ENCODE results near the gene ZNF883.

GRCh38 chr9:112971415-112971814 lies 40.6 kb downstream of the ZNF883 start:
- TF ChIP-seq POLR2AphosphoS5 (IDR thresholded peaks at IDR 0.05; ENCODE audit: low read depth, low read length) (no peak), POLR2A (IDR thresholded peaks at IDR 0.05; ENCODE audit: low read depth, low read length) (no peak), TAF1 (IDR thresholded peaks at IDR 0.05; ENCODE audit: borderline replicate concordance, low read depth, low read length) (no peak)

All from GM12892 (cell line).